WTC11 (cell line): ENCODE measurements around the gene CCDC88B. TPM values are rescaled to one million over a fixed set of nuclear protein-coding genes. Genes with fewer than 3 reads are reported as not detected.
A peak's percentile ranks its signal among the peaks of the same experiment; 100 is the strongest.

ENCODE experiments used
- ATAC-seq: fragments of 200-7000 bp; cut with Tn5 transposase; 2 replicates; pipeline ENCODE4 v1.10.0; 2021; ENCODE audit warnings: mild to moderate bottlenecking, moderate library complexity
- CTCF ChIA-PET: fragments of 300-600 bp; sonication (Branson Sonifier 250); formaldehyde crosslinking; loops from one replicate; lab custom pipeline; 2021; ENCODE audit warnings: antibody characterized with exemption; lab: Charles Lee
- POLR2A ChIA-PET: fragments of 350-600 bp; sonication (Branson Sonifier 250); formaldehyde crosslinking; loops from one replicate; lab custom pipeline; 2021; ENCODE audit warnings: antibody characterized with exemption; lab: Charles Lee
- DNase-seq: peaks from one replicate; pipeline ENCODE4 v3.0.0; 2021; ENCODE audit warnings: low spot score
- H3K27ac Mint-ChIP-seq: 2 replicates; pipeline ENCODE4 v1.8.0; 2021; ENCODE audit warnings: mixed read lengths
- H3K27me3 Mint-ChIP-seq: 2 replicates; pipeline ENCODE4 v1.8.0; 2021; ENCODE audit warnings: low read depth, mild to moderate bottlenecking, moderate library complexity, mixed read lengths
- H3K36me3 Mint-ChIP-seq: 2 replicates; pipeline ENCODE4 v1.8.0; 2021; ENCODE audit warnings: mixed read lengths
- H3K4me1 Mint-ChIP-seq: 2 replicates; pipeline ENCODE4 v1.8.0; 2022; ENCODE audit warnings: mixed read lengths
- H3K4me3 Mint-ChIP-seq: 2 replicates; pipeline ENCODE4 v1.8.0; 2021; ENCODE audit warnings: mild to moderate bottlenecking, moderate library complexity, mixed read lengths
- H3K9me3 Mint-ChIP-seq: 2 replicates; pipeline ENCODE4 v1.8.0; 2021; ENCODE audit warnings: mixed read lengths
- AR ChIP-seq: fragments of 250-450 bp; sonication (Bioruptor Pico); IDR thresholded peaks from 2 replicates; pipeline ENCODE4 v1.9.0; 2021; ENCODE audit warnings: mild to moderate bottlenecking
- ARID4B ChIP-seq: sonication (generic); formaldehyde crosslinking; IDR thresholded peaks from 2 replicates; pipeline ENCODE4 v1.8.0; 2023; ENCODE audit warnings: missing genetic modification reagents, mild to moderate bottlenecking, borderline replicate concordance
- JUN ChIP-seq: sonication (generic); formaldehyde crosslinking; IDR thresholded peaks from 2 replicates; pipeline ENCODE4 v1.8.0; 2023; ENCODE audit warnings: mild to moderate bottlenecking, missing genetic modification reagents
- MAX ChIP-seq: sonication (generic); formaldehyde crosslinking; IDR thresholded peaks from 2 replicates; pipeline ENCODE4 v1.8.0; 2022; ENCODE audit warnings: mild to moderate bottlenecking, missing genetic modification reagents
- NR2C2 ChIP-seq: sonication (generic); formaldehyde crosslinking; IDR thresholded peaks from 2 replicates; pipeline ENCODE4 v1.8.0; 2022; ENCODE audit warnings: mild to moderate bottlenecking, missing genetic modification reagents
- RELA ChIP-seq: sonication (generic); formaldehyde crosslinking; IDR thresholded peaks from 2 replicates; pipeline ENCODE4 v1.8.1; 2022; ENCODE audit warnings: missing genetic modification reagents, mild to moderate bottlenecking, borderline replicate concordance
- SP1 ChIP-seq: sonication (generic); formaldehyde crosslinking; conservative IDR thresholded peaks from 2 replicates; pipeline ENCODE4 v1.8.1; 2022; ENCODE audit warnings: missing genetic modification reagents
- USF2 ChIP-seq: sonication (generic); formaldehyde crosslinking; IDR thresholded peaks from 2 replicates; pipeline ENCODE4 v1.8.1; 2023; ENCODE audit warnings: mild to moderate bottlenecking, missing genetic modification reagents, moderate library complexity
- ZBTB43 ChIP-seq: sonication (generic); formaldehyde crosslinking; IDR thresholded peaks from 2 replicates; pipeline ENCODE4 v1.8.1; 2023; ENCODE audit warnings: mild to moderate bottlenecking, missing genetic modification reagents
- ZNF423 ChIP-seq: fragments of 250-450 bp; sonication (Bioruptor Pico); IDR thresholded peaks from 2 replicates; pipeline ENCODE4 v2.1.2; 2022; ENCODE audit warnings: mild to moderate bottlenecking, moderate library complexity
- ZNF425 ChIP-seq: fragments of 250-450 bp; sonication (Bioruptor Pico); conservative IDR thresholded peaks from 2 replicates; pipeline ENCODE4 v1.9.0; 2021; ENCODE audit warnings: mild to moderate bottlenecking
- ZNF532 ChIP-seq: fragments of 250-450 bp; sonication (Bioruptor Pico); IDR thresholded peaks from 2 replicates; pipeline ENCODE4 v1.9.0; 2021; ENCODE audit warnings: mild to moderate bottlenecking, borderline replicate concordance
- ZSCAN18 ChIP-seq: fragments of 250-450 bp; sonication (Bioruptor Pico); IDR thresholded peaks from 2 replicates; pipeline ENCODE4 v2.1.2; 2022; ENCODE audit warnings: mild to moderate bottlenecking, moderate library complexity
- total RNA-seq: library from RNA; stranded (reverse); gene quantifications from 3 replicates; pipeline ENCODE4 v1.2.3, GENCODE V29; 2021

CCDC88B gene
- total RNA-seq, 1 experiment from 2014 or later, result 17.0 TPM

- no peak for DNase-seq
- Mint-ChIP-seq H3K27me3 (peaks cover 5% of the 10 kb centered on the region), H3K4me3 (peak overlapping the region; percentile 90)
- TF ChIP-seq NR2C2 (CRISPR knock-in tag) (no peak), ZNF532 (CRISPR knock-in tag) (no peak), MAX (no peak), ARID4B (CRISPR knock-in tag) (no peak), SP1 (no peak), ZNF425 (CRISPR knock-in tag) (no peak), ZSCAN18 (CRISPR knock-in tag) (no peak), ZBTB43 (CRISPR knock-in tag) (0 out of 2 replicates have a peak, but pooled peaks have one; percentile 25)
- TF ChIP-seq, all 79 proteins: peak for 1
- Mint-ChIP-seq H3K27ac (peak overlapping the region; percentile 77), H3K36me3 (peaks cover 5% of the 10 kb centered on the region), H3K9me3 (no peaks in the 10 kb centered on the region), H3K4me1 (peaks cover 14% of the 10 kb centered on the region)
- CTCF ChIA-PET, result interaction anchor here (1.2 to 1.9 kb wide), 3 partner anchors 36 to 50 kb away, joined by 3 to 5 read pairs (median 4); no protein-coding TSS in a partner anchor
- ATAC-seq, result no peak
- POLR2A ChIA-PET, result no interaction called here
These were observed 33.5 kb upstream of the CCDC88B start for GRCh38 chr11:64306563-64306875.

- peaks cover 5% of the 10 kb centered on the region for H3K36me3 Mint-ChIP-seq
- no peak for ATAC-seq
- TF ChIP-seq ZNF423 (CRISPR knock-in tag) (no peak), USF2 (CRISPR knock-in tag) (no peak), RELA (CRISPR knock-in tag) (no peak), AR (CRISPR knock-in tag) (no peak), JUN (CRISPR knock-in tag) (no peak)
- H3K27ac Mint-ChIP-seq, result no peak overlapping the region; the same call in 1 of the 2 replicates
- H3K9me3 Mint-ChIP-seq, result no peaks in the 10 kb centered on the region
- peak overlapping the region; percentile 90 for H3K4me3 Mint-ChIP-seq
- no peak for DNase-seq
- CTCF ChIA-PET, result interaction anchor here (0.5 to 1.9 kb wide), 4 partner anchors 36 to 1846 kb away, joined by 3 to 5 read pairs (median 4); no protein-coding TSS in a partner anchor
- H3K4me1 Mint-ChIP-seq, result peaks cover 14% of the 10 kb centered on the region
- H3K27me3 Mint-ChIP-seq, result peaks cover under 1% of the 10 kb centered on the region
- POLR2A ChIA-PET, result no interaction called here
These were observed 33.0 kb upstream of the CCDC88B start for GRCh38 chr11:64306876-64307622.
